HCT116 (cell line): ENCODE measurements around the gene GNL2. TPM values are rescaled to one million over a fixed set of nuclear protein-coding genes. Genes with fewer than 3 reads are reported as not detected.

Experiments used
- ATAC-seq: fragments of 200-7000 bp; cut with Tn5 transposase; 2 replicates; pipeline ENCODE4 v1.9.1; 2020; ENCODE audit warnings: mild to moderate bottlenecking, moderate library complexity
- BruUV-seq: library from RNA; stranded (reverse); fragments of 400-500 nt; replicated peaks from 2 replicates; lab custom pipeline; 2021; lab: Mats Ljungman, UMichigan
- CTCF ChIA-PET: fragments of 300-600 bp; sonication (Branson Sonifier 250); formaldehyde crosslinking; loops from one replicate; lab custom pipeline; 2021; ENCODE audit warnings: antibody characterized with exemption; lab: Charles Lee
- POLR2A ChIA-PET: fragments of 300-600, 350-600 bp; sonication (Branson Sonifier 250); formaldehyde crosslinking; loops from one replicate; lab custom pipeline; 2021; ENCODE audit warnings: antibody characterized with exemption; lab: Charles Lee
- RAD21 ChIA-PET, 2 experiments: fragments of 300-600 bp; sonication (Branson Sonifier 250); formaldehyde crosslinking; loops; one replicate each; lab custom pipeline; 2023; ENCODE audit warnings: low total read pairs in 2 of 2; ENCODE audit not compliant: uncharacterized antibody in 2 of 2, unreplicated experiment in 2 of 2, low non-redundant PET in 1 of 2; lab: Charles Lee
- DNase-seq: peaks from one replicate; pipeline ENCODE4 v3.0.0-alpha.2; 2010; ENCODE audit warnings: low read depth, low spot score
- H2AFZ ChIP-seq: fragments of 200-600 bp; shearing (Covaris generic), sonication (generic); 2 replicates; pipeline ENCODE4 v1.6.1; 2017; ENCODE audit warnings: low read depth, mixed run types, mixed read lengths, antibody characterized with exemption, low read length; ENCODE audit not compliant: poor library complexity, severe bottlenecking
- H3K27ac ChIP-seq: 2 replicates; pipeline ENCODE4 v1.5.1; 2012; ENCODE audit warnings: low read depth, low read length
- H3K27me3 ChIP-seq: fragments of 200-600 bp; sonication (generic); 2 replicates; pipeline ENCODE4 v1.6.1; 2016; ENCODE audit warnings: mixed run types, low read length, mixed read lengths; ENCODE audit not compliant: insufficient read depth
- H3K36me3 ChIP-seq, 2 experiments: fragments of 200-500 bp in 1 of 2; fragments of 200-600 bp in 1 of 2; sonication (Bioruptor generic) in 1 of 2; sonication (generic) in 1 of 2; 2 replicates each; pipeline versions ENCODE4 v1.5.1 to v1.6.1; 2014 to 2016; ENCODE audit warnings: low read length in 2 of 2, inconsistent platforms in 1 of 2, mixed read lengths in 1 of 2, mixed run types in 1 of 2; ENCODE audit not compliant: insufficient read depth in 2 of 2, control insufficient read depth in 1 of 2
- H3K4me1 ChIP-seq, 2 experiments: fragments of 200-600 bp in 1 of 2; sonication (generic) in 1 of 2; 2 replicates each; pipeline versions ENCODE4 v1.5.1 to v1.6.1; 2012 to 2017; ENCODE audit warnings: low read length in 2 of 2, inconsistent platforms in 1 of 2, mild to moderate bottlenecking in 1 of 2, mixed read lengths in 1 of 2, mixed run types in 1 of 2, moderate library complexity in 1 of 2; ENCODE audit not compliant: insufficient read depth in 2 of 2, control insufficient read depth in 1 of 2
- H3K4me2 ChIP-seq: fragments of 200-600 bp; sonication (generic); 2 replicates; pipeline ENCODE4 v1.6.1; 2017; ENCODE audit warnings: mixed run types, low read length, mixed read lengths
- H3K4me3 ChIP-seq, 2 experiments: fragments of 200-600 bp in 1 of 2; sonication (generic) in 1 of 2; replicated peaks in 1 of 2; 2 replicates each; pipeline ENCODE4 v1.5.1; 2011 to 2016; ENCODE audit warnings: low read length in 2 of 2, control low read depth in 1 of 2, low read depth in 1 of 2, mild to moderate bottlenecking in 1 of 2, mixed read lengths in 1 of 2, mixed run types in 1 of 2
- H3K79me2 ChIP-seq: fragments of 200-600 bp; sonication (generic); 2 replicates; pipeline ENCODE4 v1.6.1; 2017; ENCODE audit warnings: mild to moderate bottlenecking, mixed run types, low read length, moderate library complexity, mixed read lengths; ENCODE audit not compliant: insufficient read depth
- H3K9ac ChIP-seq: fragments of 200-600 bp; sonication (generic); 2 replicates; pipeline ENCODE4 v1.6.1; 2016; ENCODE audit warnings: low read length, mixed read lengths
- H3K9me2 ChIP-seq: fragments of 200-600 bp; sonication (generic), shearing (Covaris generic); 2 replicates; pipeline ENCODE4 v1.6.1; 2017; ENCODE audit warnings: mixed run types, mild to moderate bottlenecking, moderate library complexity; ENCODE audit not compliant: insufficient read depth
- H3K9me3 ChIP-seq, 2 experiments: fragments of 200-500 bp in 1 of 2; fragments of 200-600 bp in 1 of 2; sonication (Bioruptor generic) in 1 of 2; sonication (generic) in 1 of 2; 2 replicates each; pipeline ENCODE4 v1.6.1; 2014 to 2017; ENCODE audit warnings: low read length in 2 of 2, mixed read lengths in 2 of 2, inconsistent platforms in 1 of 2, low read depth in 1 of 2, mild to moderate bottlenecking in 1 of 2, mixed run types in 1 of 2, moderate library complexity in 1 of 2; ENCODE audit not compliant: control insufficient read depth in 1 of 2, insufficient read depth in 1 of 2
- H4K20me1 ChIP-seq: fragments of 200-600 bp; sonication (generic), shearing (Covaris generic); 2 replicates; pipeline ENCODE4 v1.6.1; 2017; ENCODE audit warnings: mixed run types, mild to moderate bottlenecking, moderate library complexity; ENCODE audit not compliant: insufficient read depth
- CEBPB ChIP-seq: IDR thresholded peaks from 2 replicates; pipeline ENCODE4 v1.6.1; 2012; ENCODE audit warnings: low read depth
- EZH2phosphoT487 ChIP-seq: fragments of 200-600 bp; IDR thresholded peaks from 2 replicates; pipeline ENCODE4 v1.6.1; 2018; ENCODE audit warnings: antibody characterized with exemption, borderline replicate concordance
- FOSL1 ChIP-seq: IDR thresholded peaks from 2 replicates; pipeline ENCODE4 v1.6.1; 2012; ENCODE audit warnings: low read depth
- POLR2AphosphoS5 ChIP-seq: IDR thresholded peaks from 2 replicates; pipeline ENCODE4 v1.6.1; 2011; ENCODE audit warnings: mild to moderate bottlenecking, low read depth, low read length, moderate library complexity
- RAD21 ChIP-seq: IDR thresholded peaks from 2 replicates; pipeline ENCODE4 v1.6.1; 2012; ENCODE audit warnings: low read depth, mild to moderate bottlenecking
- SP1 ChIP-seq: IDR thresholded peaks from 2 replicates; pipeline ENCODE4 v1.6.1; 2012; ENCODE audit warnings: low read depth
- TCF7L2 ChIP-seq: IDR thresholded peaks from 2 replicates; pipeline ENCODE4 v1.7.0; 2011; ENCODE audit warnings: borderline replicate concordance, inconsistent platforms; ENCODE audit not compliant: insufficient read depth, insufficient read length; ENCODE audit errors: extremely low read depth
- YY1 ChIP-seq: IDR thresholded peaks from 2 replicates; pipeline ENCODE4 v1.6.1; 2011; ENCODE audit warnings: low read length, low read depth, moderate library complexity, mild to moderate bottlenecking; ENCODE audit not compliant: insufficient replicate concordance; ENCODE audit errors: extremely low read depth
- ZFX ChIP-seq: fragments of 450-650 bp; IDR thresholded peaks from 2 replicates; pipeline ENCODE4 v1.6.1; 2017
- ZNF274 ChIP-seq: fragments of 200-500 bp; sonication (Bioruptor generic); IDR thresholded peaks from 2 replicates; pipeline ENCODE4 v1.6.1; 2014; ENCODE audit warnings: mild to moderate bottlenecking, low read depth, low read length, inconsistent platforms
- intact Hi-C: fragments of 100-400 bp; cut with micrococcal nuclease; formaldehyde crosslinking; loops from 2 replicates; pipeline ENCODE4 v1.10.0; 2022
- total RNA-seq: library from RNA; stranded (reverse); gene quantifications from one replicate; pipeline ENCODE4 v1.2.1, GENCODE V29; 2021; ENCODE audit not compliant: unreplicated experiment
- TF ChIP-seq, protein P1 (sequence below): IDR thresholded peaks from 2 replicates; pipeline ENCODE4 v1.6.1; 2012; ENCODE audit warnings: low read depth
- TF ChIP-seq, protein P2 (sequence below), 3 experiments: fragments of 200-600 bp in 1 of 3; sonication (generic) in 1 of 3; IDR thresholded peaks in 2 of 3; conservative IDR thresholded peaks in 1 of 3; 2 replicates each; pipeline ENCODE4 v1.5.1; 2012 to 2017; ENCODE audit warnings: low read depth in 2 of 3, low read length in 2 of 3, antibody characterized with exemption in 1 of 3, borderline replicate concordance in 1 of 3, control low read depth in 1 of 3, mild to moderate bottlenecking in 1 of 3, mixed read lengths in 1 of 3, mixed run types in 1 of 3, moderate library complexity in 1 of 3; ENCODE audit not compliant: insufficient read depth in 1 of 3
- TF ChIP-seq, protein P3 (sequence below): IDR thresholded peaks from 2 replicates; pipeline ENCODE4 v1.6.1; 2011; ENCODE audit warnings: mild to moderate bottlenecking, low read length, moderate library complexity; ENCODE audit not compliant: insufficient replicate concordance; ENCODE audit errors: extremely low read depth

Gene GNL2
- total RNA-seq, 1 experiment from 2014 or later = 79.2 TPM

DNA sequence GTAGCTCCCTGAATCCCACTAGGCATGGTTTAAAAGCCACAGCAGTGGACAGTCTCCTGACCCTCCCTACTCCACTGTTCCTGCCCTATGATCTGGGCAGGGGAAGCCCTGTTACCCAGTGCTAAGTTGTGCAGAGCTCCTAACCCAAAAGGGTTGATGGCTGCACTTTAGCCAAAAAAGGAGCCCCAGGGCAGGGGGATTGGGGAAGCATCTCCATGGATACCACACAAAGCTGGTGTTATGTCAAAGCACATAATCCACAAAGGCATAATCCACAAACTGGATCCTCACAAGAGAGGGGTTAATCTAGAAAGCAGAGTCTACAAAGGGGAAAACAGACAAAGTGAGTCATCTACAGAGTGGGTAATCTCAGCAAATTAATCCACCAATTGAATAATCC lies 33.3 kb upstream of the GNL2 start (continued):
- TF ChIP-seq, protein P1, sequence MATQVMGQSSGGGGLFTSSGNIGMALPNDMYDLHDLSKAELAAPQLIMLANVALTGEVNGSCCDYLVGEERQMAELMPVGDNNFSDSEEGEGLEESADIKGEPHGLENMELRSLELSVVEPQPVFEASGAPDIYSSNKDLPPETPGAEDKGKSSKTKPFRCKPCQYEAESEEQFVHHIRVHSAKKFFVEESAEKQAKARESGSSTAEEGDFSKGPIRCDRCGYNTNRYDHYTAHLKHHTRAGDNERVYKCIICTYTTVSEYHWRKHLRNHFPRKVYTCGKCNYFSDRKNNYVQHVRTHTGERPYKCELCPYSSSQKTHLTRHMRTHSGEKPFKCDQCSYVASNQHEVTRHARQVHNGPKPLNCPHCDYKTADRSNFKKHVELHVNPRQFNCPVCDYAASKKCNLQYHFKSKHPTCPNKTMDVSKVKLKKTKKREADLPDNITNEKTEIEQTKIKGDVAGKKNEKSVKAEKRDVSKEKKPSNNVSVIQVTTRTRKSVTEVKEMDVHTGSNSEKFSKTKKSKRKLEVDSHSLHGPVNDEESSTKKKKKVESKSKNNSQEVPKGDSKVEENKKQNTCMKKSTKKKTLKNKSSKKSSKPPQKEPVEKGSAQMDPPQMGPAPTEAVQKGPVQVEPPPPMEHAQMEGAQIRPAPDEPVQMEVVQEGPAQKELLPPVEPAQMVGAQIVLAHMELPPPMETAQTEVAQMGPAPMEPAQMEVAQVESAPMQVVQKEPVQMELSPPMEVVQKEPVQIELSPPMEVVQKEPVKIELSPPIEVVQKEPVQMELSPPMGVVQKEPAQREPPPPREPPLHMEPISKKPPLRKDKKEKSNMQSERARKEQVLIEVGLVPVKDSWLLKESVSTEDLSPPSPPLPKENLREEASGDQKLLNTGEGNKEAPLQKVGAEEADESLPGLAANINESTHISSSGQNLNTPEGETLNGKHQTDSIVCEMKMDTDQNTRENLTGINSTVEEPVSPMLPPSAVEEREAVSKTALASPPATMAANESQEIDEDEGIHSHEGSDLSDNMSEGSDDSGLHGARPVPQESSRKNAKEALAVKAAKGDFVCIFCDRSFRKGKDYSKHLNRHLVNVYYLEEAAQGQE = no peak
- TF ChIP-seq ZNF274 (no peak), YY1 (no peak)
- TF ChIP-seq, all 23 proteins: peak for 0

DNA sequence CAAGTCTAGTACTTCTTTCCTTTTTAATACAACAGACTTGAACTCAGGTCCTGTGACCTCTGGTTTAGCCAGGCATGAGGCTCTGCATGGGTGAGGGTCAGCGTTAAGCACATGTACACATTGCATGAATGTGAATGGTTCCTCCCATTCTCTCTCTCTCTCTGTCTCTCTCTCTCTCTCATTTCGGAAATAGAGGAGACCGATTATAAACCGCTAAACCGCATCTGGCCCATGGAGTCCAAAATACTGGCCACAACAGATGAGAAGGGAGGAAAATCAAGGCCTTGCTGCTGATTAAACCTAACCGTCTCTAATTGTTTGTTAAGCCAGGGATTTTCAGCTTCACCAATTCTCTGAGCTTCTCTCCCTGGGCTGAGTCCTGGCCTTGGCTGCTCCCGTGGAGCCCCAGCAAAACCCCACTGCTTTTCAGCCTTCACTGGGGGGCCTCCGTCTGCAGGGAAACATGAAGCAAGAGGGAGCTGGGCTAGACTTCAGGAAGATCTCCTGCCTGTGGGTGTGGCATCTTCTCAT lies 32.4 kb upstream of the GNL2 start:
- TF ChIP-seq EZH2phosphoT487 (no peak), RAD21 (no peak), YY1 (no peak), ZNF274 (no peak), CEBPB (no peak), FOSL1 (no peak), POLR2AphosphoS5 (no peak), TCF7L2 (no peak), SP1 (no peak), ZFX (no peak)
- TF ChIP-seq, protein P2, sequence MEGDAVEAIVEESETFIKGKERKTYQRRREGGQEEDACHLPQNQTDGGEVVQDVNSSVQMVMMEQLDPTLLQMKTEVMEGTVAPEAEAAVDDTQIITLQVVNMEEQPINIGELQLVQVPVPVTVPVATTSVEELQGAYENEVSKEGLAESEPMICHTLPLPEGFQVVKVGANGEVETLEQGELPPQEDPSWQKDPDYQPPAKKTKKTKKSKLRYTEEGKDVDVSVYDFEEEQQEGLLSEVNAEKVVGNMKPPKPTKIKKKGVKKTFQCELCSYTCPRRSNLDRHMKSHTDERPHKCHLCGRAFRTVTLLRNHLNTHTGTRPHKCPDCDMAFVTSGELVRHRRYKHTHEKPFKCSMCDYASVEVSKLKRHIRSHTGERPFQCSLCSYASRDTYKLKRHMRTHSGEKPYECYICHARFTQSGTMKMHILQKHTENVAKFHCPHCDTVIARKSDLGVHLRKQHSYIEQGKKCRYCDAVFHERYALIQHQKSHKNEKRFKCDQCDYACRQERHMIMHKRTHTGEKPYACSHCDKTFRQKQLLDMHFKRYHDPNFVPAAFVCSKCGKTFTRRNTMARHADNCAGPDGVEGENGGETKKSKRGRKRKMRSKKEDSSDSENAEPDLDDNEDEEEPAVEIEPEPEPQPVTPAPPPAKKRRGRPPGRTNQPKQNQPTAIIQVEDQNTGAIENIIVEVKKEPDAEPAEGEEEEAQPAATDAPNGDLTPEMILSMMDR (IDR thresholded peaks at IDR 0.05 in 2 of 3, conservative IDR thresholded peaks at IDR 0.05 in 1 of 3; ENCODE audit: borderline replicate concordance in 1 of 3, insufficient read depth in 1 of 3, low read depth in 2 of 3, low read length in 2 of 3) = no peak
- TF ChIP-seq, protein P3, sequence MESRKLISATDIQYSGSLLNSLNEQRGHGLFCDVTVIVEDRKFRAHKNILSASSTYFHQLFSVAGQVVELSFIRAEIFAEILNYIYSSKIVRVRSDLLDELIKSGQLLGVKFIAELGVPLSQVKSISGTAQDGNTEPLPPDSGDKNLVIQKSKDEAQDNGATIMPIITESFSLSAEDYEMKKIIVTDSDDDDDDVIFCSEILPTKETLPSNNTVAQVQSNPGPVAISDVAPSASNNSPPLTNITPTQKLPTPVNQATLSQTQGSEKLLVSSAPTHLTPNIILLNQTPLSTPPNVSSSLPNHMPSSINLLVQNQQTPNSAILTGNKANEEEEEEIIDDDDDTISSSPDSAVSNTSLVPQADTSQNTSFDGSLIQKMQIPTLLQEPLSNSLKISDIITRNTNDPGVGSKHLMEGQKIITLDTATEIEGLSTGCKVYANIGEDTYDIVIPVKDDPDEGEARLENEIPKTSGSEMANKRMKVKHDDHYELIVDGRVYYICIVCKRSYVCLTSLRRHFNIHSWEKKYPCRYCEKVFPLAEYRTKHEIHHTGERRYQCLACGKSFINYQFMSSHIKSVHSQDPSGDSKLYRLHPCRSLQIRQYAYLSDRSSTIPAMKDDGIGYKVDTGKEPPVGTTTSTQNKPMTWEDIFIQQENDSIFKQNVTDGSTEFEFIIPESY = no peak
- H3K36me3 ChIP-seq = no peaks in the 10 kb centered on the region
- ChIA-PET POLR2A (no interaction called here), RAD21 (no interaction called here), CTCF (no interaction called here)
- no peak overlapping the region for H3K4me3 ChIP-seq
- H3K79me2 ChIP-seq = no peaks in the 10 kb centered on the region
- H3K9me2 ChIP-seq = no peaks in the 10 kb centered on the region
- no peak overlapping the region for H3K9ac ChIP-seq
- no peaks in the 10 kb centered on the region for H3K4me1 ChIP-seq
- DNase-seq = no peak
- ATAC-seq = no peak
- no TSS peak for BruUV-seq
- H3K27ac ChIP-seq = no peak overlapping the region
- no peak overlapping the region for H3K4me2 ChIP-seq
- peaks cover 13% of the 10 kb centered on the region for H3K27me3 ChIP-seq
- H3K9me3 ChIP-seq = no peaks in the 10 kb centered on the region
- no peak overlapping the region for H2AFZ ChIP-seq
- intact Hi-C loops = no loop called here
- H4K20me1 ChIP-seq = no peaks in the 10 kb centered on the region
